ES-I3 (cell line): ENCODE data around the gene PFKFB4.
A peak's percentile ranks its signal among the peaks of the same experiment; 100 is the strongest.
"Not testable (repeated sequence)": the region's sequence is repeated elsewhere in the genome, so short reads cannot be mapped to it uniquely, and the experiment has no call there.

Experiments used
- H3K36me3 ChIP-seq: 2 replicates; pipeline ENCODE4 v1.6.1; 2013; ENCODE audit warnings: mild to moderate bottlenecking, low read length, control low read depth, moderate library complexity; ENCODE audit not compliant: insufficient read depth
- H3K4me1 ChIP-seq: 2 replicates; pipeline ENCODE4 v1.6.1; 2013; ENCODE audit warnings: mild to moderate bottlenecking, control low read depth, low read length; ENCODE audit not compliant: insufficient read depth
- H3K9ac ChIP-seq: 2 replicates; pipeline ENCODE4 v1.6.1; 2013; ENCODE audit warnings: low read depth, mild to moderate bottlenecking, low read length, moderate library complexity
- H3K9me3 ChIP-seq: 2 replicates; pipeline ENCODE4 v1.6.1; 2013; ENCODE audit warnings: mild to moderate bottlenecking, low read length, moderate library complexity; ENCODE audit not compliant: control insufficient read depth, insufficient read depth

Gene PFKFB4

GRCh38 chr3:48492461-48493202 is 64.0 kb downstream of the PFKFB4 start:
- Histone ChIP-seq H3K9ac (no peak overlapping the region), H3K36me3 (no peaks in the 10 kb centered on the region; the same call in 1 of the 2 replicates), H3K4me1 (no peaks in the 10 kb centered on the region), H3K9me3 (no peaks in the 10 kb centered on the region)

DNA sequence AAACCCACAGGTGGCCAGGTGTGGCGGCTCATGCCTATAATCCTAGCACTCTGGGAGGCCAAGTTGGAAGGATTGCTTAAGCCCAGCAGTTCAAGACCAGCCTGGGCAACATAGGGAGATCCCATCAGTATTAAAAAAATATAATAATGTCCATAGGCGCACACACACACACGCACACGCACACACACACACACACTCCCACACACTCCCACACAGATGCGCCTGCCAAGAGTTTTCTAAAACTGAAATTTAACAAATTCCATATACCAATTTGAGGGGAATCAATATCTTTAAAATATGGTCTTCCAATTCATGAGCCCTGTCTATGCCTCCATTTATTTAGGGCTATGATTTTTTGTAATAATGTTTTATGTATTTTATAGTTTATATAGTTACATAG is 69.7 kb downstream of the PFKFB4 start:
- H3K9me3 ChIP-seq: no peaks in the 10 kb centered on the region
- no peaks in the 10 kb centered on the region for H3K36me3 ChIP-seq
- no peak overlapping the region for H3K9ac ChIP-seq
- H3K4me1 ChIP-seq: no peaks in the 10 kb centered on the region

DNA sequence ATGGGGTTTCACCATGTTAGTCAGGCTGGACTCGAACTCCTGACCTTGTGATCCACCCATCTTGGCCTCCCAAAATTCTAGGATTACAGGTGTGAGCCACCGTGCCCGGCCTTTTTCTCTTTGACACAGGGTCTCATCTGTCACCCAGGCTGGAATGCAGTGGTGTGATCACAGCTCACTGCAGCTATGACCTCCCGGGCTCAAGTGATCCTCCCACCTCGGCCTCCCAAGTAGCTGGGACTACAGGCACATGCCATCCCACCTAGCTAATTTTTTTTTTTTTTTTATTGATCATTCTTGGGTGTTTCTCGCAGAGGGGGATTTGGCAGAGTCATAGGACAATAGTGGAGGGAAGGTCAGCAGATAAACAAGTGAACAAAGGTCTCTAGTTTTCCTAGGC is 73.8 kb downstream of the PFKFB4 start:
- H3K36me3 ChIP-seq, H3K9me3 ChIP-seq, H3K4me1 ChIP-seq, H3K9ac ChIP-seq: not testable (repeated sequence)

- not testable (repeated sequence) for H3K4me1 ChIP-seq, H3K36me3 ChIP-seq, H3K9me3 ChIP-seq, H3K9ac ChIP-seq
Observed at GRCh38 chr3:48480891-48481290, 75.7 kb downstream of the PFKFB4 start.

DNA sequence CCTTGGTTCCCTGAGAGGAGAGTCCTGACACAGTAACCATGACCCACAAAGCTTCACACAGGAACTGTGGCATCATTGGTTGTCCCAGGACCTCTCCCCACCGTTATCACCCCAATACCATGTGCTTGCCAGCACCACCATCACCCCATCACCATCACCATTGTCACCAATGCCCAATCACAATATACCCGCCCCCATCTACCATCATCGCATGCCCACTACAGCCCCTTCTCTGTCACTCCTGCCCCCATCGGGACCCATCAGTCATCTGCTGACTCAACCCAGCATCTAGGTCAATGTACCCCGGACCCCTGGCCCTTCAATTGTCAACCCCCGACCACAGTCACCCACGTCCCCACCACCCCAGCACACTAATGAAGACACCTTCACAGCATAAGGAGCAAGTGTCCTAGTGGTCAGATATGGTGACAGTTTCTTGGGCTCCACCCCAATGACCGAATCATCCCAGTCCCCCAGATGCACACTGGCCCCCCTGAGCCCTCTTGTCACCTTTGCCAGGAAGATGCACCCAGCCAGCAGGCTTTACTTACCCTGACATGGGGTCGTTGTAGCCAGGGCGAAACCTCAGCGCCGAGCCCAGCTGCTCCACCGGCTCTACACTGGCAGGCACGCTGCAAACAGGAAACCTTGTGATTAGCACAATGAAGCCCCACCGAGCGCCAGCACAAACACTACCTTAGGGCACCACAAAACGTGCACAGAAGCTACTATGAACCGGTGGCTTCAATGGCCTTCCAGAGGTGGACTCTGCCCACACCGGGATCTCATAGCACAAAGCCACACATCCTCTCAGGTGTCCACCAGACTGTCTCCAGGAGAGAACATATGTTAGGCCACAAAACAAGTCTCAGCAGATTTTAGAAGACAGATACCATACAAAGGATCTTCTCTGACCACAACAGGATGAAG is 77.7 kb downstream of the PFKFB4 start:
- Histone ChIP-seq H3K36me3 (no peaks in the 10 kb centered on the region), H3K9ac (no peak overlapping the region), H3K4me1 (peaks cover 10% of the 10 kb centered on the region), H3K9me3 (no peaks in the 10 kb centered on the region)

DNA sequence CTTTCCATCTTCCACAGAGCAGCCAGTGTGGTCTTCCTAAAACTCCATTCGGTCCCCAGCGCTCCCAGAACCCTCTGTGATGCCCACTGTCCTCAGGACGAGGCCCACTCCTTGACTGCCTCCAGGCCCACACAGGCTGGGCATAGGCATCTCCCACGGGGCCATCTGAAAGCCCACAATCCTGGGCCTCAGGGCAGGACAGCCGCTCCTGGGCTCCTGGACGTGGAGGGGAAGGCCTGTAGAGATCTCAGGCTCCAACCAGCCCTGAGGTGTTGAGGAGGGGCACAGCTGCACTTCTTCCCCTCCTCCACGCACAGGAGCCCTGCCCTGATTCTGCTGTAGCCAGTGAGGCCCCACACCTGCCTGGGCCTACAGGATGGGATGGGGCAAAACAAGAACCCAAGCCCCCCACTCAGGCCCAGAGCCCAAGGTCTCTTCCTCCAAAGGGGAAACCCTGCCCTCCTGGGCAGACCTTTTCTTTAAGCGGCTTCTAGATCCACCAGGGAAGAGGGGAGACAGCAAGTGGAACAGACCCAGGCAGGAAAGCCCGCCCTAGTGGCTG is 78.6 kb downstream of the PFKFB4 start:
- Histone ChIP-seq H3K36me3 (no peaks in the 10 kb centered on the region), H3K9ac (no peak overlapping the region), H3K4me1 (peaks cover 14% of the 10 kb centered on the region), H3K9me3 (no peaks in the 10 kb centered on the region)

DNA sequence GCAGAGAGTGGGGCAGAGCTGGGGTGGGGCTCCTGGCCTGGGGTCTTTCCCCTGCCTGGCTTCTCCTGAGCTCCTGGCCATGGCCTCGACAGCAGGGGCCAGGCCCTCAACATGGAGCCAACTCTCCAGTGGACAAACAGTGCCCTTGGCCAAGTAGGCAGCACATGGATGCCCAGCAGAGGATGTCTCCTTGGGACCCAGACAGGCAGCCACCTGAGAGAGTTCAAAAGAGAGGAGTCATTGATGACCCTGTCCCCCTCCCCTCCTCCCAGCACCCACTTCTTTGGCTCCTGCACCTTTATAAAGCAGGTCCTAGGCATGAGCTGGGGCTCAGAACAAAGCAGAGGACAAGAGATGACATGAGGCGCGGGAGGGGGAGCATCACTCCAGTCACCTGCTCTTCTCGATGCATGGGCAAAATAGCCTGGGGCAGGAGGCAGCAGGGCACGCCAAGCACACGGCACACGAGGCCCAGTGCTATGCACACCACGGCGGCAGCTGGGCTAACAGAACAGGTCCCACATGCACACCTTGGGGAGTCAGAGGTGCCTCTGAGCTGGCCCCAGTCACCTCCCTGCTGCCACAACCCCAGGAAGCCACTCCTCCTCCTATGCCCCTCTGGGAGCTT is 80.1 kb downstream of the PFKFB4 start:
- H3K4me1 ChIP-seq: peaks cover 14% of the 10 kb centered on the region
- no peaks in the 10 kb centered on the region for H3K36me3 ChIP-seq

GRCh38 chr3:48475188-48475587 is 81.4 kb downstream of the PFKFB4 start:
- H3K36me3 ChIP-seq: no peaks in the 10 kb centered on the region
- H3K4me1 ChIP-seq: peaks cover 14% of the 10 kb centered on the region
- no peaks in the 10 kb centered on the region for H3K9me3 ChIP-seq
- no peak overlapping the region for H3K9ac ChIP-seq

More for the DNA sequence above, 80.1 kb downstream of the PFKFB4 start:
- H3K9me3 ChIP-seq: no peaks in the 10 kb centered on the region
- no peak overlapping the region for H3K9ac ChIP-seq

GRCh38 chr3:48474619-48475018 is 82.0 kb downstream of the PFKFB4 start:
- no peak overlapping the region for H3K9ac ChIP-seq
- H3K4me1 ChIP-seq: peaks cover 14% of the 10 kb centered on the region
- no peaks in the 10 kb centered on the region for H3K36me3 ChIP-seq
- H3K9me3 ChIP-seq: no peaks in the 10 kb centered on the region

- not testable (repeated sequence) for H3K9me3 ChIP-seq, H3K36me3 ChIP-seq, H3K9ac ChIP-seq
- peaks cover 14% of the 10 kb centered on the region for H3K4me1 ChIP-seq
Observed at GRCh38 chr3:48474031-48474430, 82.6 kb downstream of the PFKFB4 start.

GRCh38 chr3:48473617-48473952 is 83.0 kb downstream of the PFKFB4 start:
- peaks cover 14% of the 10 kb centered on the region for H3K4me1 ChIP-seq
- H3K36me3 ChIP-seq: no peaks in the 10 kb centered on the region
- H3K9ac ChIP-seq: no peak overlapping the region
- no peaks in the 10 kb centered on the region for H3K9me3 ChIP-seq

- Histone ChIP-seq H3K9ac (peak overlapping the region; percentile 81), H3K36me3 (no peaks in the 10 kb centered on the region), H3K9me3 (no peaks in the 10 kb centered on the region), H3K4me1 (peaks cover 14% of the 10 kb centered on the region)
Observed at GRCh38 chr3:48472923-48473616, 83.5 kb downstream of the PFKFB4 start.

DNA sequence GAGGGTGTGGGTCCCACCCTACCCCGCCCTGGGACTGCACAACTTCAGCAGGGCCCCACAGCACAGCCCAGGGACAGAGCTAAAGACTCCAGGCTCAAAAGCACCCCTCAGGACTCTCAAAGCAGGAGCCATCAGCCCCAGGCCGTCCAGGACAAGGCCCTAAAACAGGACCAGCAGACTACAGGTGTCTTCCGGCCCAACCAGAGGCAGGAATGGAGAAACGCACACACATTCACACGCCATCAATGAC is 84.0 kb downstream of the PFKFB4 start:
- Histone ChIP-seq H3K9me3 (no peaks in the 10 kb centered on the region), H3K4me1 (peaks cover 14% of the 10 kb centered on the region), H3K9ac (peak overlapping the region; percentile 81)

DNA sequence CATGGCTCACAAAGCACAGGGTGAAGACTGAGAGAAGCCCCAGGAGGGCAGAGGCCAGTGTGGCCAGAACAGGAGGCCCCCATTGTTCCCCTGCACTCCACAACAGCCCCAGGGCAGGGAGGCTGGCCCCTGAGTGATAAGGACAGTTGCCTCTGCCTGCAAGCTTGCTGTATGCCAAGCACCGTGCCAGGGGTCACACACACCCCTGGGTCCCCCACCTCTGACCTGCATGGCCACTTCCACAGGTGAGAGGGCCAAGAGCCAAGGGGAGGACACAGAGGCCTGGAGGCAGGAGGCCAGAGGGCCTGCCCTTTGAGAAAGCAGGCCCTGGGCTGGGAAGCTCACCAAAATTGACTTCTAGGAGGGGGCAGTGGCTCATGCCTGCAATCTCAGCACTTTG is 86.3 kb downstream of the PFKFB4 start:
- H3K9ac ChIP-seq: no peak overlapping the region
- H3K9me3 ChIP-seq: no peaks in the 10 kb centered on the region
- peaks cover 20% of the 10 kb centered on the region for H3K4me1 ChIP-seq
- peaks cover 7% of the 10 kb centered on the region for H3K36me3 ChIP-seq

More for the DNA sequence above, 84.0 kb downstream of the PFKFB4 start:
- H3K36me3 ChIP-seq: peaks cover 4% of the 10 kb centered on the region
